Measurements from ENCODE around the gene GPR171. TPM values are rescaled to one million over a fixed set of nuclear protein-coding genes. Genes with fewer than 3 reads are reported as not detected.

The GPR171 gene
- total and polyA plus RNA-seq, 4 experiments from 2014 or later = 116 to 156 (median 126) TPM

GRCh38 chr3:151214459-151214858, 11.4 kb upstream of the GPR171 start:
- Mint-ChIP-seq H3K27ac (no peak overlapping the region), H3K4me3 (no peak overlapping the region), H3K4me1 (peaks cover 14 to 19% (median 16%) of the 10 kb centered on the region in 4 donors), H3K36me3 (no peaks in the 10 kb centered on the region), H3K9me3 (no peaks in the 10 kb centered on the region), H3K27me3 (no peaks in the 10 kb centered on the region)
- no peak overlapping the region for H3K4me3 ChIP-seq (ENCODE audit: low read length in 2 of 2)
- intact Hi-C loops (cut with micrococcal nuclease) = no loop called here
- no peak for DNase-seq
- CTCF ChIA-PET (ENCODE audit: partially characterized antibody) = interaction anchor here (1.0 to 5.9 kb wide), 2 partner anchors 14 to 45 kb away, joined by 4 to 74 read pairs; no protein-coding TSS in a partner anchor
- H3K9me3 ChIP-seq (ENCODE audit: control insufficient read depth in 1 of 2, low read length in 2 of 2) = no peaks in the 10 kb centered on the region
- POLR2A ChIA-PET (ENCODE audit: partially characterized antibody) = no interaction called here
- H3K4me1 ChIP-seq (ENCODE audit: insufficient read depth, low read length) = peaks cover 15% of the 10 kb centered on the region
- no peaks in the 10 kb centered on the region for H3K27me3 ChIP-seq (ENCODE audit: insufficient read depth, low read length)
- no peaks in the 10 kb centered on the region for H3K36me3 ChIP-seq (ENCODE audit: insufficient read depth, low read length)
- no peak overlapping the region for H3K27ac ChIP-seq (ENCODE audit: low read depth, low read length)

- Mint-ChIP-seq H3K27ac (no peak overlapping the region), H3K27me3 (no peaks in the 10 kb centered on the region), H3K4me1 (peaks cover 17 to 25% (median 22%) of the 10 kb centered on the region in 4 donors), H3K36me3 (no peaks in the 10 kb centered on the region), H3K4me3 (no peak overlapping the region), H3K9me3 (no peaks in the 10 kb centered on the region)
- no peak overlapping the region for H3K4me3 ChIP-seq (ENCODE audit: low read length in 2 of 2)
- H3K4me1 ChIP-seq (ENCODE audit: insufficient read depth, low read length) = peaks cover 19% of the 10 kb centered on the region
- no peaks in the 10 kb centered on the region for H3K36me3 ChIP-seq (ENCODE audit: insufficient read depth, low read length)
- no peaks in the 10 kb centered on the region for H3K27me3 ChIP-seq (ENCODE audit: insufficient read depth, low read length)
- ChIA-PET POLR2A (ENCODE audit: partially characterized antibody) (interaction anchor here (1.9 kb wide), 1 partner anchor 13 kb away, joined by 5 read pairs; no protein-coding TSS in a partner anchor), CTCF (ENCODE audit: partially characterized antibody) (interaction anchor here (1.3 to 5.9 kb wide), 2 partner anchors 11 to 44 kb away, joined by 3 to 74 read pairs; no protein-coding TSS in a partner anchor)
- no peak for DNase-seq
- no peaks in the 10 kb centered on the region for H3K9me3 ChIP-seq (ENCODE audit: control insufficient read depth in 1 of 2, low read length in 2 of 2)
- intact Hi-C loops (cut with micrococcal nuclease) = no loop called here
- H3K27ac ChIP-seq (ENCODE audit: low read depth, low read length) = no peak overlapping the region
Measured at GRCh38 chr3:151213881-151214280, 10.9 kb upstream of the GPR171 start.

GRCh38 chr3:151213151-151213550, 10.1 kb upstream of the GPR171 start:
- Histone ChIP-seq H3K36me3 (ENCODE audit: insufficient read depth, low read length) (no peaks in the 10 kb centered on the region), H3K4me3 (ENCODE audit: low read length in 2 of 2) (no peak overlapping the region), H3K27ac (ENCODE audit: low read depth, low read length) (no peak overlapping the region), H3K27me3 (ENCODE audit: insufficient read depth, low read length) (no peaks in the 10 kb centered on the region), H3K4me1 (ENCODE audit: insufficient read depth, low read length) (peaks cover 22% of the 10 kb centered on the region), H3K9me3 (ENCODE audit: control insufficient read depth in 1 of 2, low read length in 2 of 2) (no peaks in the 10 kb centered on the region)
- CTCF ChIA-PET (ENCODE audit: partially characterized antibody) = interaction anchor here (1.3 to 5.9 kb wide), 2 partner anchors 12 to 44 kb away, joined by 3 to 74 read pairs; no protein-coding TSS in a partner anchor
- Mint-ChIP-seq H3K27ac (no peak overlapping the region), H3K27me3 (no peaks in the 10 kb centered on the region), H3K9me3 (no peaks in the 10 kb centered on the region), H3K4me3 (no peak overlapping the region), H3K36me3 (no peaks in the 10 kb centered on the region), H3K4me1 (peaks cover 21 to 32% (median 27%) of the 10 kb centered on the region in 4 donors)
- no peak for DNase-seq
- intact Hi-C loops (cut with micrococcal nuclease) = no loop called here
- POLR2A ChIA-PET (ENCODE audit: partially characterized antibody) = interaction anchor here (1.9 kb wide), 1 partner anchor 12 kb away, joined by 5 read pairs; no protein-coding TSS in a partner anchor

DNA sequence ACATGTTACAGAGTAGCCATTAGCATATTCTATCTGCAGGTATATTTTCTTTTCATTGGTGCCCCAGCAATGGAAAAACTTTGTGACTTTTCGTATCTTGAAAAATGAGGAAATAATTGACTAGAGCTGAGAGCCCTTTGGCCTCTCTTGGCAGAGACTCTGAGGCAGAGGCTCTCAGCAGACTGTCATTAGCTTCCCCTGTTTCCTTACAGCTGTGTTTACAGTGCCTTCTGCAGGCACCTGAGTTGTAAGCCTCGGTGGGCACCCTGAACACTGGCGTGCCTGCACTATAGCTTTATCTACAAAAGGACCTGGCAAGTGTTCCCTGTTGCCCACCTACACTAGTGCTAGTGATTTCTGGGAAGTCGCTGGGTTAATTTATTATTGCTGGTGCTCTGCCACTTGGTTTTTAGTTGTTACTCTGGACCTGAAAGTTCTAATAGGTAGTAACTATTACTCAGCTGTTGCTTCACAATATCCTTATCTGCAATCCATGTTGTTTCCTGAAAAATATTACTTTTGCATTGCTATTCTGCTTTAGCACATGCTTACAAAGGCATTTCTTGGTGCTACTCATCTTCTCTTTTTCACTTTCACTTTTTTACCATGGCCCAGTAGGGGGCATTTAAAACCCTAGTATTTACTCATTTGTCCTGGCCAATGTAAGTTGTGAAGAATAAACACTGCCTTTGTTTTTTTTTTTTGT, 7.8 kb upstream of the GPR171 start:
- CTCF ChIA-PET (ENCODE audit: partially characterized antibody) = interaction anchor here (0.7 to 5.9 kb wide), 9 partner anchors 9 to 72 kb away, joined by 3 to 74 read pairs (median 8); partner anchors contain the start of gene GPR171
- Mint-ChIP-seq H3K9me3 (no peaks in the 10 kb centered on the region), H3K4me1 (peaks cover 31 to 55% (median 41%) of the 10 kb centered on the region in 4 donors), H3K4me3 (peak overlapping the region in 5 of 8 donors; percentile 3 to 35 (median 32)), H3K27me3 (no peaks in the 10 kb centered on the region), H3K27ac (peak overlapping the region; percentile 52 to 97 (median 72)), H3K36me3 (no peaks in the 10 kb centered on the region)
- Histone ChIP-seq H3K4me3 (ENCODE audit: low read length in 2 of 2) (no peak overlapping the region), H3K27me3 (ENCODE audit: insufficient read depth, low read length) (no peaks in the 10 kb centered on the region), H3K4me1 (ENCODE audit: insufficient read depth, low read length) (peaks cover 44% of the 10 kb centered on the region), H3K36me3 (ENCODE audit: insufficient read depth, low read length) (no peaks in the 10 kb centered on the region), H3K27ac (ENCODE audit: low read depth, low read length) (no peak overlapping the region), H3K9me3 (ENCODE audit: control insufficient read depth in 1 of 2, low read length in 2 of 2) (no peaks in the 10 kb centered on the region)
- intact Hi-C loops (cut with micrococcal nuclease) = loop anchor here (1.0 kb wide), 1 partner anchor 43 kb away; no protein-coding TSS in a partner anchor
- POLR2A ChIA-PET (ENCODE audit: partially characterized antibody) = interaction anchor here (0.6 to 3.8 kb wide), 6 partner anchors 10 to 551 kb away, joined by 3 to 24 read pairs (median 6); no protein-coding TSS in a partner anchor
- DNase-seq = no peak

GRCh38 chr3:151209654-151210053, 6.6 kb upstream of the GPR171 start:
- POLR2A ChIA-PET (ENCODE audit: partially characterized antibody) = interaction anchor here (0.8 to 3.8 kb wide), 6 partner anchors 9 to 37 kb away, joined by 3 to 24 read pairs (median 5); no protein-coding TSS in a partner anchor
- peak overlapping the region; percentile 25 to 97 (median 80) for H3K27ac Mint-ChIP-seq

GRCh38 chr3:151206201-151206600, 3.2 kb upstream of the GPR171 start:
- intact Hi-C loops (cut with micrococcal nuclease) = loop anchor here (10.0 kb wide), 2 partner anchors 791 to 1959 kb away; partner anchors contain the start of gene RAP2B
- H3K36me3 ChIP-seq (ENCODE audit: insufficient read depth, low read length) = no peaks in the 10 kb centered on the region
- H3K27ac Mint-ChIP-seq = peak overlapping the region; percentile 25 to 97 (median 88)

More at GRCh38 chr3:151209654-151210053, 6.6 kb upstream of the GPR171 start:
- H3K27ac ChIP-seq (ENCODE audit: low read depth, low read length) = no peak overlapping the region
- no peaks in the 10 kb centered on the region for H3K27me3 Mint-ChIP-seq
- H3K27me3 ChIP-seq (ENCODE audit: insufficient read depth, low read length) = no peaks in the 10 kb centered on the region
- H3K4me1 Mint-ChIP-seq = peaks cover 40 to 67% (median 50%) of the 10 kb centered on the region in 4 donors
- H3K4me3 Mint-ChIP-seq = peak overlapping the region in 3 of 8 donors; percentile 15 to 63 (median 34)
- DNase-seq = peak in 4 of 5 donors; percentile 47 to 68 (median 54)
- H3K36me3 Mint-ChIP-seq = no peaks in the 10 kb centered on the region
- H3K4me3 ChIP-seq (ENCODE audit: low read length in 2 of 2) = no peak overlapping the region
- CTCF ChIA-PET (ENCODE audit: partially characterized antibody) = interaction anchor here (2.0 to 5.9 kb wide), 2 partner anchors 40 to 47 kb away, joined by 9 to 74 read pairs; no protein-coding TSS in a partner anchor
- intact Hi-C loops (cut with micrococcal nuclease) = loop anchor here (1.0 to 10.0 kb wide), 4 partner anchors 26 to 1955 kb away; partner anchors contain the start of gene RAP2B
- no peaks in the 10 kb centered on the region for H3K9me3 ChIP-seq (ENCODE audit: control insufficient read depth in 1 of 2, low read length in 2 of 2)
- no peaks in the 10 kb centered on the region for H3K9me3 Mint-ChIP-seq
- H3K4me1 ChIP-seq (ENCODE audit: insufficient read depth, low read length) = peaks cover 56% of the 10 kb centered on the region
- H3K36me3 ChIP-seq (ENCODE audit: insufficient read depth, low read length) = no peaks in the 10 kb centered on the region

More at GRCh38 chr3:151206201-151206600, 3.2 kb upstream of the GPR171 start:
- Histone ChIP-seq H3K9me3 (ENCODE audit: control insufficient read depth in 1 of 2, low read length in 2 of 2) (no peaks in the 10 kb centered on the region), H3K4me3 (ENCODE audit: low read length in 2 of 2) (no peak overlapping the region), H3K27me3 (ENCODE audit: insufficient read depth, low read length) (no peaks in the 10 kb centered on the region), H3K27ac (ENCODE audit: low read depth, low read length) (no peak overlapping the region), H3K4me1 (ENCODE audit: insufficient read depth, low read length) (peaks cover 76% of the 10 kb centered on the region)
- ChIA-PET POLR2A (ENCODE audit: partially characterized antibody) (interaction anchor here (1.4 to 10.1 kb wide), 5 partner anchors 11 to 445 kb away, joined by 4 to 118 read pairs (median 7); partner anchors contain the start of gene SIAH2), CTCF (ENCODE audit: partially characterized antibody) (interaction anchor here (1.8 to 3.3 kb wide), 3 partner anchors 22 to 72 kb away, joined by 6 to 23 read pairs (median 12); partner anchors contain the start of gene P2RY14)
- peaks cover 49 to 95% (median 64%) of the 10 kb centered on the region in 4 donors for H3K4me1 Mint-ChIP-seq
- H3K36me3 Mint-ChIP-seq = peaks cover 4 to 18% of the 10 kb centered on the region in 2 donors
- H3K9me3 Mint-ChIP-seq = no peaks in the 10 kb centered on the region
- H3K27me3 Mint-ChIP-seq = no peaks in the 10 kb centered on the region
- H3K4me3 Mint-ChIP-seq = peak overlapping the region; percentile 9 to 80 (median 44)
- DNase-seq = no peak

Data from CD4-positive, alpha-beta memory T cell (primary cell).